ENCODE measurements around the gene HOMER1. TPM values are rescaled to one million over a fixed set of nuclear protein-coding genes. Genes with fewer than 3 reads are reported as not detected.

Gene HOMER1, protein sequence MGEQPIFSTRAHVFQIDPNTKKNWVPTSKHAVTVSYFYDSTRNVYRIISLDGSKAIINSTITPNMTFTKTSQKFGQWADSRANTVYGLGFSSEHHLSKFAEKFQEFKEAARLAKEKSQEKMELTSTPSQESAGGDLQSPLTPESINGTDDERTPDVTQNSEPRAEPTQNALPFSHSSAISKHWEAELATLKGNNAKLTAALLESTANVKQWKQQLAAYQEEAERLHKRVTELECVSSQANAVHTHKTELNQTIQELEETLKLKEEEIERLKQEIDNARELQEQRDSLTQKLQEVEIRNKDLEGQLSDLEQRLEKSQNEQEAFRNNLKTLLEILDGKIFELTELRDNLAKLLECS
- 9.6 and 22.9 TPM in 2 replicates for total RNA-seq (2011; cell fraction: chromatin; rRNA removed; ENCODE audit: low replicate concordance)
- 7.6 and 9.0 TPM in 2 replicates for total RNA-seq (2011; cell fraction: nucleolus; rRNA removed)
- 10.0 and 12.4 TPM in 2 replicates for total RNA-seq (2011; cell fraction: nucleoplasm; rRNA removed)
- total RNA-seq (2014; rRNA removed) (9.9 and 11.0 TPM in 2 replicates), total RNA-seq (2014; rRNA removed; fragmentation: Illumina TruSeq; extraction: Trizol) (30.1 and 31.0 TPM in 2 replicates), total RNA-seq (2015; rRNA removed; fragmentation: Illumina TruSeq; extraction: Trizol) (35.7 and 39.9 TPM in 2 replicates), total RNA-seq (2021) (18.6 and 19.2 TPM in 2 replicates), polyA plus RNA-seq (2011; rRNA removed) (9.0 and 9.4 TPM in 2 replicates), polyA plus RNA-seq (2014; fragmentation: Illumina TruSeq; extraction: Trizol) (13.6 and 14.0 TPM in 2 replicates), polyA plus RNA-seq (2014; fragmentation: Nextera tagmentation; extraction: Ambion mirVana) (1 to 10 TPM; 6.3 to 8.4 TPM), polyA plus RNA-seq (2014; rRNA removed) (6.6 and 7.0 TPM in 2 replicates), polyA minus RNA-seq (2011; rRNA and poly(A)+ RNA removed) (36.1 and 36.9 TPM in 2 replicates), Bru-seq, nascent RNA (percentile 74 among the genes with signal in this experiment), BruChase-seq, experiment 1, labeled RNA remaining after a 2-hour chase (percentile 74 among the genes with signal in this experiment), BruChase-seq, experiment 2, labeled RNA remaining after a 6-hour chase (percentile 74 among the genes with signal in this experiment)
- polyA plus RNA-seq (2011; cell fraction: cytosol; rRNA removed) = 1.9 and 3.7 TPM in 2 replicates
- 2.7 and 3.4 TPM in 2 replicates for polyA plus RNA-seq (2011; cell fraction: nucleus; rRNA removed)
- 5.8 and 13.7 TPM in 2 replicates for polyA plus RNA-seq (2012)
- polyA minus RNA-seq (2011; cell fraction: cytosol; rRNA and poly(A)+ RNA removed) = 21.1 and 21.9 TPM in 2 replicates
- polyA minus RNA-seq (2011; cell fraction: nucleus; rRNA and poly(A)+ RNA removed) = 10.6 and 18.3 TPM in 2 replicates
- long read RNA-seq, experiment 1, full-length matches to known transcripts = 61 of 93 reads
- long read RNA-seq, experiment 1, partial matches to known transcripts = 14 of 93 reads
- long read RNA-seq, experiment 1, other reads (novel, unspliced or antisense) = 18 of 93 reads
- long read RNA-seq, experiment 2, full-length matches to known transcripts = 1 of 17 reads
- long read RNA-seq, experiment 2, partial matches to known transcripts = 0 of 17 reads
- long read RNA-seq, experiment 2, other reads (novel, unspliced or antisense) = 16 of 17 reads
- long read RNA-seq, experiment 3, full-length matches to known transcripts = 2 of 7 reads
- long read RNA-seq, experiment 3, partial matches to known transcripts = 2 of 7 reads
- long read RNA-seq, experiment 3, other reads (novel, unspliced or antisense) = 3 of 7 reads

DNA sequence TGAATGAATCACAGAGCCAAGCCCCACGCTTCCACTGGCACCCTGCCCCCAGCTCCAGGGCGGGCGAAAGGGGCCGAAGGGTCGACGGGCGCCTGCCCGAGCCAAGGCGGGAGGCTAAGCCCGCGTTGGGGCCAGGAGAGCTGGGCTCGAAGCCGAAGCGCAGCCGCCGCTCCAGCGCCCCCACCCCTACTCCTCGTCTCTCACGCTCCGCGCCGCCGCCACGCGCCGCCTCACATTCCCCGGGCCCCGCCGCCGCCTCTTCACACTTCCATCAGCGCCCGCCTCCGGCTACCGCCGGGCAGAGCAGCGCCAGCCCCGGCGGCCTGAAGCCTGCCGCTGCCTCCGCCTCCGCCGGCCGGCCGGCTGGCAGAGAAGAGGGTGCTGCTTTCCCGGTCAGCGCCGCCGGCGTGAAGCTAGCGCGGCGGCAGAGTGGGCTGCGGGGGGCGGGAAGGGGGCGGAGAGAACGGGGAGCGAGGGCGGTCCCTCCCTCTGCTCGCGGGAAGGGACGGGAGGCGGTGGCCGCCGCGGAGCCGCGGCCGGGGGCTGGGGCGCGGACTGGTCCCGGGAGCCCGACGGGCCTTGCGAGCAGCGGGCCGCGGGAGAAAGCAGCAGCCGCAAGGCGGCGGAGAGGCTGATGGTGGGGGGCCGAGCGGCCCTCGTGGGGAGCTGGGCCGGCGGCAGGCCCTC is at the start of gene HOMER1:
TSS of gene HOMER1 (minus strand) at position 431 of the 687 bp plus-strand sequence. CDS start 1,360 bp downstream, outside the sequence.
- intact Hi-C loops (cut with micrococcal nuclease) = loop anchor here (2.0 to 5.0 kb wide), 3 partner anchors 59 to 277 kb away; partner anchors contain the start of genes JMY and TENT2
- peak within 1 kb of the TSS; percentile 95 for H3K27ac ChIP-seq (ENCODE audit: extremely low read depth, low read depth, low read length)
- peak within 1 kb of the TSS; percentile 62 for H3K4me3 ChIP-seq
- peak within 1 kb of the TSS; percentile 83 to 94 for H3K9ac ChIP-seq (ENCODE audit: insufficient read depth in 1 of 2, low read depth in 2 of 2, low read length in 2 of 2)
- ChIA-PET CTCF (ENCODE audit: low intra/inter-chr PET ratio) (no interaction called here), POLR2A (interaction anchor here (0.6 to 4.7 kb wide), 12 partner anchors 8 to 326 kb away, joined by 3 to 39 read pairs (median 4); no protein-coding TSS in a partner anchor)
- H3K27me3 ChIP-seq (ENCODE audit: control insufficient read depth in 2 of 2, insufficient read depth in 2 of 2, low read length in 2 of 2) = no peaks in the 10 kb centered on the region
- FAIRE-seq (no peak), ATAC-seq (peak; percentile 87), DNase-seq (ENCODE audit: extremely low read depth in 1 of 4, low spot score in 3 of 4) (peak; percentile 85 to 88 (median 87))
- H3K36me3 ChIP-seq (ENCODE audit: control insufficient read depth, insufficient read depth, low read length) = no peaks in the 10 kb centered on the region
- peaks cover 2% of the 10 kb centered on the region for H3K9me1 ChIP-seq (ENCODE audit: control insufficient read depth, insufficient read depth, low read length)
- under 1% methylated on average over 49 of the region's 85 CpGs for WGBS (ENCODE audit: insufficient coverage, low coverage, missing lambda C conversion rate)
- H3K4me1 ChIP-seq (replicated peaks in 1 of 2; ENCODE audit: control insufficient read depth in 2 of 2, insufficient read depth in 2 of 2, low read length in 2 of 2) = peaks cover 12 to 18% of the 10 kb centered on the region in 2 experiments; a peak in 4 of 5 replicates
- H4K20me1 ChIP-seq (replicated peaks; ENCODE audit: control insufficient read depth, insufficient read depth, low read length) = peaks cover 4% of the 10 kb centered on the region
- H3K79me2 ChIP-seq (ENCODE audit: control insufficient read depth, insufficient read depth, low read length) = peaks cover 45% of the 10 kb centered on the region
- H3K9me3 ChIP-seq (replicated peaks; ENCODE audit: control insufficient read depth, insufficient read depth, low read depth, low read length) = no peaks in the 10 kb centered on the region
- no TSS peak for BruUV-seq (replicated peaks)
- H3K4me2 ChIP-seq (ENCODE audit: insufficient read depth, low read length) = peak within 1 kb of the TSS; percentile 84
- peak within 1 kb of the TSS; percentile 99 for H2AFZ ChIP-seq (ENCODE audit: low read depth, low read length)
- in situ Hi-C loops (cut with MboI) = no loop called here
- TF ChIP-seq CCNT2 (IDR thresholded peaks at IDR 0.05; ENCODE audit: borderline replicate concordance, extremely low read depth, insufficient read length, low read depth, low read length) = peak; percentile 40
- peak; percentile 47; the same call in 1 of the 2 replicates for TF ChIP-seq RNF2 (IDR thresholded peaks at IDR 0.05)
- peak; percentile 29; the same call in 1 of the 2 replicates for TF ChIP-seq ZNF121 (CRISPR knock-in tag; conservative IDR thresholded peaks at IDR 0.05)
- TF ChIP-seq, protein P1, sequence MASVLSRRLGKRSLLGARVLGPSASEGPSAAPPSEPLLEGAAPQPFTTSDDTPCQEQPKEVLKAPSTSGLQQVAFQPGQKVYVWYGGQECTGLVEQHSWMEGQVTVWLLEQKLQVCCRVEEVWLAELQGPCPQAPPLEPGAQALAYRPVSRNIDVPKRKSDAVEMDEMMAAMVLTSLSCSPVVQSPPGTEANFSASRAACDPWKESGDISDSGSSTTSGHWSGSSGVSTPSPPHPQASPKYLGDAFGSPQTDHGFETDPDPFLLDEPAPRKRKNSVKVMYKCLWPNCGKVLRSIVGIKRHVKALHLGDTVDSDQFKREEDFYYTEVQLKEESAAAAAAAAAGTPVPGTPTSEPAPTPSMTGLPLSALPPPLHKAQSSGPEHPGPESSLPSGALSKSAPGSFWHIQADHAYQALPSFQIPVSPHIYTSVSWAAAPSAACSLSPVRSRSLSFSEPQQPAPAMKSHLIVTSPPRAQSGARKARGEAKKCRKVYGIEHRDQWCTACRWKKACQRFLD (CRISPR knock-in tag; IDR thresholded peaks at IDR 0.05) = 0 out of 2 replicates have a peak, but pooled peaks have one; percentile 64
- TF ChIP-seq RBBP5 (IDR thresholded peaks at IDR 0.05; ENCODE audit: borderline replicate concordance, insufficient read depth, low read length, poor library complexity, severe bottlenecking) = peak; percentile 90
- no peak for TF ChIP-seq HNRNPUL1 (IDR thresholded peaks at IDR 0.05; ENCODE audit: low read length)
- peak; percentile 99 for TF ChIP-seq L3MBTL2 (IDR thresholded peaks at IDR 0.05)
- TF ChIP-seq, protein P2, sequence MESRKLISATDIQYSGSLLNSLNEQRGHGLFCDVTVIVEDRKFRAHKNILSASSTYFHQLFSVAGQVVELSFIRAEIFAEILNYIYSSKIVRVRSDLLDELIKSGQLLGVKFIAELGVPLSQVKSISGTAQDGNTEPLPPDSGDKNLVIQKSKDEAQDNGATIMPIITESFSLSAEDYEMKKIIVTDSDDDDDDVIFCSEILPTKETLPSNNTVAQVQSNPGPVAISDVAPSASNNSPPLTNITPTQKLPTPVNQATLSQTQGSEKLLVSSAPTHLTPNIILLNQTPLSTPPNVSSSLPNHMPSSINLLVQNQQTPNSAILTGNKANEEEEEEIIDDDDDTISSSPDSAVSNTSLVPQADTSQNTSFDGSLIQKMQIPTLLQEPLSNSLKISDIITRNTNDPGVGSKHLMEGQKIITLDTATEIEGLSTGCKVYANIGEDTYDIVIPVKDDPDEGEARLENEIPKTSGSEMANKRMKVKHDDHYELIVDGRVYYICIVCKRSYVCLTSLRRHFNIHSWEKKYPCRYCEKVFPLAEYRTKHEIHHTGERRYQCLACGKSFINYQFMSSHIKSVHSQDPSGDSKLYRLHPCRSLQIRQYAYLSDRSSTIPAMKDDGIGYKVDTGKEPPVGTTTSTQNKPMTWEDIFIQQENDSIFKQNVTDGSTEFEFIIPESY (CRISPR knock-in tag; IDR thresholded peaks at IDR 0.05) = peak; percentile 53; the same call in 1 of the 2 replicates
- 0 out of 2 replicates have a peak, but pooled peaks have one; percentile 33 for TF ChIP-seq CEBPG (CRISPR knock-in tag; IDR thresholded peaks at IDR 0.05)
- TF ChIP-seq CEBPG (tag; conservative IDR thresholded peaks at IDR 0.05 in 1 of 2, IDR thresholded peaks at IDR 0.05 in 1 of 2) = no peak
